Measurements from ENCODE around the gene PTPRG. TPM values are rescaled to one million over a fixed set of nuclear protein-coding genes. Genes with fewer than 3 reads are reported as not detected.

Gene PTPRG
- total and polyA plus RNA-seq, 2 donors (not counting 3 experiments of a cell fraction or from before 2014, with no cell fraction given), result 8.9 to 39.1 TPM

DNA sequence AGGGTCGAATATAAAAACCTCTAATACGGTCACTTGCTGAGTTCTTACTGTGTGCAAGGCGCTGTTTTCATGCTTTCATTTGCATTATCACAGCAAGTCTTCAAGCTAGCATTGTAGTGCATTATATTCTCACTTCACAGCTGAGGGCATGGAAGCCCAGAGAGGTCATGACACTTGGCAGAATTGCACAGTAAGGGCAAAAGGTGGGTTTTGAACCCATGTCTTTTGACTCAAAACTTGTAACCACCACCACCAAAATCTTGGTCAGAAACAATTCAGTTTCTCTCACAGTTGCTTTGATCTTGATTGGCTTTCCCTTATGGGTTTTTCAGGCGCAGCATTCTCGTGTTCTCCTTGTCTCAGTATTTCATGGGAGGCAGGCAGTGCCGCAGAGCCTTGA, 371.1 kb downstream of the PTPRG start:
- H2AFZ ChIP-seq (ENCODE audit: low read depth, low read length), result no peak overlapping the region
- H3K79me2 ChIP-seq (ENCODE audit: control insufficient read depth, insufficient read depth, low read length), result no peaks in the 10 kb centered on the region
- no peaks in the 10 kb centered on the region for H3K9me1 ChIP-seq (replicated peaks; ENCODE audit: control insufficient read depth, extremely low read depth, insufficient read depth, low read length)
- H4K20me1 ChIP-seq (replicated peaks; ENCODE audit: control insufficient read depth, extremely low read depth, insufficient read depth, low read length), result no peaks in the 10 kb centered on the region
- FAIRE-seq (no peak), DNase-seq (ENCODE audit: low read depth, low spot score) (no peak)
- H3K4me2 ChIP-seq (ENCODE audit: insufficient read depth, low read length), result no peak overlapping the region
- H3K4me1 ChIP-seq (ENCODE audit: control insufficient read depth, extremely low read depth, insufficient read depth, low read length), result no peaks in the 10 kb centered on the region
- ChIA-PET POLR2A (no interaction called here), CTCF (interaction anchor here (1.2 to 3.2 kb wide), 3 partner anchors 12 to 74 kb away, joined by 3 to 10 read pairs (median 3); no protein-coding TSS in a partner anchor)
- H3K36me3 ChIP-seq (ENCODE audit: control insufficient read depth in 2 of 2, extremely low read depth in 1 of 2, insufficient read depth in 2 of 2, low read length in 2 of 2), result no peaks in the 10 kb centered on the region
- dilution Hi-C loops (cut with MboI; ENCODE audit: extremely low pct_ligation_motif_present, low sequenced_read_pairs), result no loop called here
- H3K27me3 ChIP-seq (ENCODE audit: control insufficient read depth in 2 of 2, insufficient read depth in 2 of 2, low read length in 2 of 2), result no peaks in the 10 kb centered on the region
- H3K27ac ChIP-seq (ENCODE audit: insufficient read depth, low read depth, low read length), result no peak overlapping the region
- H3K9me3 ChIP-seq (replicated peaks; ENCODE audit: control insufficient read depth, insufficient read depth, low read length), result no peaks in the 10 kb centered on the region
- TF ChIP-seq JUN (IDR thresholded peaks at IDR 0.05; ENCODE audit: borderline replicate concordance, insufficient read depth, insufficient read length, low read depth) (no peak), CTCF (IDR thresholded peaks at IDR 0.05; ENCODE audit: extremely low read depth in 1 of 2, insufficient read depth in 1 of 2, low read depth in 1 of 2, low read length in 2 of 2) (no peak), POLR2AphosphoS5 (IDR thresholded peaks at IDR 0.05; ENCODE audit: insufficient read depth, low read depth, low read length) (no peak), FOS (IDR thresholded peaks at IDR 0.05; ENCODE audit: borderline replicate concordance, insufficient read depth, low read length) (no peak), MAX (IDR thresholded peaks at IDR 0.05; ENCODE audit: insufficient read depth, insufficient read length) (no peak), EZH2 (IDR thresholded peaks at IDR 0.05; ENCODE audit: borderline replicate concordance, low read depth, low read length, severe bottlenecking) (no peak), POLR2A (IDR thresholded peaks at IDR 0.05; ENCODE audit: low read depth, low read length) (no peak), GATA2 (IDR thresholded peaks at IDR 0.05; ENCODE audit: insufficient read depth, insufficient read length, low read depth, low read length) (no peak), MYC (IDR thresholded peaks at IDR 0.05; ENCODE audit: low read depth, low read length) (no peak)
- no peak overlapping the region for H3K9ac ChIP-seq (replicated peaks; ENCODE audit: extremely low read depth, insufficient read depth, low read length)
- intact Hi-C loops (cut with micrococcal nuclease), result no loop called here
- H3K4me3 ChIP-seq (replicated peaks in 1 of 3; ENCODE audit: insufficient read depth in 1 of 3, low read depth in 1 of 3, low read length in 3 of 3), result no peak overlapping the region
- no TSS peak for BruUV-seq (replicated peaks)
